ENCODE results near the gene LONRF2.

The LONRF2 gene

GRCh38 chr2:100286318-100286717 lies 36.0 kb downstream of the LONRF2 start:
- H3K27ac ChIP-seq = no peak overlapping the region
- H3K4me1 ChIP-seq = peaks cover 17% of the 10 kb centered on the region
- no peak overlapping the region for H3K4me3 ChIP-seq
- H4K20me1 ChIP-seq = no peaks in the 10 kb centered on the region
- no peak for TF ChIP-seq Cebpa-rat (IDR thresholded peaks at IDR 0.05)
- H3K9me3 ChIP-seq = no peaks in the 10 kb centered on the region
- no peak overlapping the region for H3K4me2 ChIP-seq
- H3K36me3 ChIP-seq = no peaks in the 10 kb centered on the region
- H3K9ac ChIP-seq = no peak overlapping the region
- H3K27me3 ChIP-seq = peaks cover 9% of the 10 kb centered on the region

- Histone ChIP-seq H3K27me3 (peaks cover 9% of the 10 kb centered on the region), H3K27ac (no peak overlapping the region), H3K36me3 (no peaks in the 10 kb centered on the region), H3K4me1 (peaks cover 11% of the 10 kb centered on the region), H3K4me2 (no peak overlapping the region), H3K4me3 (no peak overlapping the region), H3K9me3 (no peaks in the 10 kb centered on the region), H3K9ac (no peak overlapping the region), H4K20me1 (no peaks in the 10 kb centered on the region)
- TF ChIP-seq Cebpa-rat (IDR thresholded peaks at IDR 0.05) = no peak
These were observed 36.6 kb downstream of the LONRF2 start for GRCh38 chr2:100285691-100286090.

GRCh38 chr2:100285011-100285410 lies 37.3 kb downstream of the LONRF2 start:
- Histone ChIP-seq H3K27me3 (peaks cover 4% of the 10 kb centered on the region), H3K27ac (no peak overlapping the region), H3K4me3 (no peak overlapping the region), H3K9me3 (no peaks in the 10 kb centered on the region), H3K4me2 (no peak overlapping the region), H3K4me1 (0 out of 2 replicates have a peak, but pooled peaks cover 6% of the 10 kb centered on the region), H3K36me3 (no peaks in the 10 kb centered on the region), H4K20me1 (no peaks in the 10 kb centered on the region), H3K9ac (no peak overlapping the region)
- no peak for TF ChIP-seq Cebpa-rat (IDR thresholded peaks at IDR 0.05)

DNA sequence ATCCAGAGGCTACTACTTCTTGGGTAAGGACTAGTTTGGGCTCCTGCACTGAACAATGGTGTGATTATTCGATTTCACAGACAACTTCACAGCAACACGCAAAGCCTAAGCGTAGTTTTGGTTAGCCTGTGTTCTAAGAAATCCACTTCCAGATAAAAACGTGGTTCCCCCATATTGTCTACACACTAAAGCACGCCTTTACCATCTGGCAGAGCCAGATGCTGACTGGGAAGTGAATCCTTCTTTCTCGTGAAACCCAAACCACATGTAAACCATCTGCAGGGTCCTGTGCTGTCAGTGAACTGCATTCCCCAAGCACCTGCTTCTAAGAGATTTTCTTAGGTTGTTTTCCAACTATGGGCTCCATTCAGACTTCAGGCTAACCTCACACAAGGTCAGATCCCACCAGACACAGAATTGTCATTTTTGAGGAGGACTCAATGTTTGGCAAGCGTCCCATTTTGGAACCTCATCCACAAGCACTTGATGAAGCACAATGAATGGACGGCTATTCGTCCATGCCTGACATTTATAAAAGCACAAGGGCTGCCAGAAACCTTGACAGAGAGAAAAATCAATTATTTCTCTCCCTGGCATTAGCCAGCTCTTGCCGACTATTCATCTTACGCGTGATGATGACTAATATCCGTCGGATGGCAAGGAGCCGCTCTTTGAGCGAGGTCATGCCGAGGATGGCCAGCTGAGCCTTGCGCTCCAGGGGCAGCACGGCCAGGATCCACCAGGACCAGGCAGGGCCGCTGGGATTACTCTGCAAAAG lies 38.4 kb downstream of the LONRF2 start:
- no peaks in the 10 kb centered on the region for H3K27me3 ChIP-seq
- no peak overlapping the region for H3K4me2 ChIP-seq
- H3K9ac ChIP-seq = no peak overlapping the region
- H3K9me3 ChIP-seq = no peaks in the 10 kb centered on the region
- no peak overlapping the region for H3K27ac ChIP-seq
- no peak for TF ChIP-seq Cebpa-rat (IDR thresholded peaks at IDR 0.05)
- H3K36me3 ChIP-seq = no peaks in the 10 kb centered on the region
- 0 out of 2 replicates have a peak, but pooled peaks cover 3% of the 10 kb centered on the region for H3K4me1 ChIP-seq
- H3K4me3 ChIP-seq = no peak overlapping the region
- no peaks in the 10 kb centered on the region for H4K20me1 ChIP-seq

DNA sequence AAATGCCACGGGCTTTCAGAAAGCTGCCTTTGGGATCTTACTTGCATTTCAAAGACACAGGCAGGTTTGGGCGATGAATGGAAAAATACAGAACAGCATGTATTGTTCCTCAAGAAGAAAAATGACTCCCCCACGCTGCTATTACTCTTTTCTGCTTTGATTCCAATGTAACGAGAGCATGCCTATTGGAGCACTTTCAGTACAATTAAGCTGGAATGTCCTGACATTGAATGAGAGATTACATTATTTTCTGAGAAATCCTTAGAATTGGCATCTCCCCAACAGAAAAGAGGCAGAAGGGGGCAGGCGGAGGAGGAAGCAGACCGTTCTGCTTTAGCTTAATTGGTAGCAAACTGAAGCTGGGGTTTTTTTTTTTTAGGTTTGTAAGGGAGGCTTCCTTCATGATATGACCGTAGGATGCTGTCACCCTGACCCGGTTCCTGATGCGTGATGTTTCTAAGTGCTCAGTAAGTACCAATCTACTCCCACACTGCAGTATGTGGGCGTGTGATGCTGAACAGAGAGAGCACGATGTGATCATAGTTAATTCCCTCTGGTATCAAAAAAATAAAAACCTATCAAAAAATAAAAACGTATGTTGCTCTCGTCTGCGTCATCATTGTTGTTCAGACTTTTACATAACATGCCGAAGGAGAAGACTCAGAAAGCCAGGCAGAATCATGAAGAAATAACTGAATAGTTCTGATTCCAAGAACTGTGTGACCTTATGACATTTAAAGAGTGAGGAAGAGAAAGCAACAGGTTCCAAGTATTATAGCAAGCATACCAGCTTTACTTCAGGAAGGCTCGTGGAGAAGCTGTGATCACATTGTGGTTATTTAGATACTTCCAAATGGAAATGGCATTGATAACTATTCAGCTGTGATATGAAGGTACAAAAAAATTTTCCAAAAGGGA lies 40.5 kb downstream of the LONRF2 start:
- no peaks in the 10 kb centered on the region for H3K4me1 ChIP-seq
- H4K20me1 ChIP-seq = no peaks in the 10 kb centered on the region
- H3K4me2 ChIP-seq = no peak overlapping the region
- H3K9ac ChIP-seq = no peak overlapping the region
- no peaks in the 10 kb centered on the region for H3K36me3 ChIP-seq
- no peak overlapping the region for H3K4me3 ChIP-seq
- H3K9me3 ChIP-seq = no peaks in the 10 kb centered on the region
- no peak for TF ChIP-seq Cebpa-rat (IDR thresholded peaks at IDR 0.05)
- no peaks in the 10 kb centered on the region for H3K27me3 ChIP-seq
- H3K27ac ChIP-seq = no peak overlapping the region

DNA sequence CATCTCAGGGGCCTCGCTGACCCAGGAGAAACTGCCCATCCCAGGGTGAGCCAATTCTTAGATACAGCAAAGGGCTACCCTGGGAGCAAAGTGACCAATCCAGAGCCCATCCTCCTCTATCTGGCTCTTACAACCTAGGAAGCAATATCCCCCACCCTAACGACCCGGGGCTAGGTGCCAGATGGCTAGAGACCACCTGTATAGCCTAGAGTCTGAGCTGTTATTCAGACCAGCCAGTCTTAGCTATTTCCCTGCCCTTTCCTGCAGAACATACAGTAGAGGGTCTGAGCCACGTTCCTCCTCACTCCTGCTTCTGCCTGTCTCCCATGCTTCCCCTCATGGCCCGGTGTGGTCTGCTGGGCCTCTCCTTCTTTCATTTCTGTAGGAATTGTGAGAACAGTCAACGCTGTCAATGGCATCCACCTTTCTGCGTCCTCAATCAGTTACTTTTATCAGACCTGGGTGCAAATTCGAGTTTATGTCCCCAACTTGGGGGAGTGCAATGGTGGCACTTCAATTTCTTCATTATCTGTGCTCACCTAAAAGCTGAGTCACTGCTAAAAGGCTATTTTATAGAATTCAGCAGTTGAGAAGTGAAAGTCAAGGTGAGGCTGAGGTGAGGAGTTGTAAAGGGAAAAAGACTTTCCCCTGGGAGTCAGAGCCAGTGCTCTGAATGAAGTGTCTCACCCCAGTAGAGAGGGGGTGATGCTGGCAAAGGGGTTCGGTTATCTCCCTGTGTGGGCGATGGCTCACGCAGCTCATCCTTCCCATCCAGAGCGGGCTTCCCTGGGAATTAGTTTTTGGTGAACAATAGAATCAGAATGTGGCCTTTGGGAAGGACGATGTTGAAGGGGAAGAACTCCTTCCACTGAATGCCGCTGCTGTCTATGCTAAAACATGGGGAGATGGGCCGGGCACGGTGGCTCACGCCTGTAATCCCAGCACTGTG lies 42.4 kb downstream of the LONRF2 start:
- Histone ChIP-seq H3K27ac (no peak overlapping the region), H4K20me1 (no peaks in the 10 kb centered on the region), H3K4me2 (no peak overlapping the region), H3K9ac (no peak overlapping the region), H3K36me3 (no peaks in the 10 kb centered on the region), H3K4me3 (no peak overlapping the region), H3K4me1 (no peaks in the 10 kb centered on the region), H3K27me3 (no peaks in the 10 kb centered on the region), H3K9me3 (no peaks in the 10 kb centered on the region)
- TF ChIP-seq Cebpa-rat (IDR thresholded peaks at IDR 0.05) = no peak

DNA sequence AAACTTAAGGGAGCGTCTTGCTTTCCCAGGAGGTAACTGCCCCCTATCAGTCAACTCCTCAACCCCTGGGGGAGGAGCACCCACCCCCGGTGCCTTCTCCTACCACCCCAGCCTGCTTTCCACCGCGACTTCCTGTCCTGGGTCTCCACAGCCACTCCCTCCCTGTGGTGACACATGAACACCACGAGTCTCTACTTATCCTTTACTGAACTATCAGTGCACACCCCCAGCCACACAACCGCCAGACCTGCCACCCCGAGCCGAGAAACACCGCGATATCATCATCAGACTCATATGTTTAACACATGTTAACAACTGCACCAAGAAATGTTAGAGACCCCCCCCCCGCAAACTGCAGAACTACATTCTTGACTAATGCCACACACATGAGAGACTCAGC lies 43.3 kb downstream of the LONRF2 start:
- Histone ChIP-seq H3K4me1 (no peaks in the 10 kb centered on the region), H3K4me3 (no peak overlapping the region), H3K4me2 (no peak overlapping the region), H3K9ac (no peak overlapping the region), H3K27ac (no peak overlapping the region), H4K20me1 (no peaks in the 10 kb centered on the region), H3K27me3 (no peaks in the 10 kb centered on the region), H3K36me3 (no peaks in the 10 kb centered on the region), H3K9me3 (no peaks in the 10 kb centered on the region)
- no peak for TF ChIP-seq Cebpa-rat (IDR thresholded peaks at IDR 0.05)

DNA sequence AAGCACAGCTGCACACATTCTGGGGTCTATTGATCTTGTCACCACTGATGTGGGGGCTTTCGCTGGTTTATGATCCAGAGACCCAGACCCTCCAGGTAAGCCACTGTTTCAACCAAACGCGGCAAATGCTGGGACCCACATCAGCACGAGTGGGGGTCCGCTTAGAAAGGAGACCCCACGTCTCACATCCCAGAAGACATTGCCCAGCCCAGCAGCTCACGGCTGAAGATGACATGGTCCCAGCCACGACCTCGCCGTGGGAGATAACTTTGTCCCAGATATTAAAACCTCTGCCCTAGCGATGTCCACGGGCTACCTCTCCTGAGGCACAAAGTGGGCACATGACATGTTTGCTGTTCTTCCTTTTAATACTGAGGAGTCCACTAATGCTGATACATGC lies 43.8 kb downstream of the LONRF2 start:
- Histone ChIP-seq H3K4me1 (no peaks in the 10 kb centered on the region), H3K9me3 (no peaks in the 10 kb centered on the region), H3K36me3 (no peaks in the 10 kb centered on the region), H3K9ac (no peak overlapping the region), H3K4me2 (no peak overlapping the region), H3K4me3 (no peak overlapping the region), H3K27me3 (no peaks in the 10 kb centered on the region), H4K20me1 (no peaks in the 10 kb centered on the region), H3K27ac (no peak overlapping the region)
- no peak for TF ChIP-seq Cebpa-rat (IDR thresholded peaks at IDR 0.05)

DNA sequence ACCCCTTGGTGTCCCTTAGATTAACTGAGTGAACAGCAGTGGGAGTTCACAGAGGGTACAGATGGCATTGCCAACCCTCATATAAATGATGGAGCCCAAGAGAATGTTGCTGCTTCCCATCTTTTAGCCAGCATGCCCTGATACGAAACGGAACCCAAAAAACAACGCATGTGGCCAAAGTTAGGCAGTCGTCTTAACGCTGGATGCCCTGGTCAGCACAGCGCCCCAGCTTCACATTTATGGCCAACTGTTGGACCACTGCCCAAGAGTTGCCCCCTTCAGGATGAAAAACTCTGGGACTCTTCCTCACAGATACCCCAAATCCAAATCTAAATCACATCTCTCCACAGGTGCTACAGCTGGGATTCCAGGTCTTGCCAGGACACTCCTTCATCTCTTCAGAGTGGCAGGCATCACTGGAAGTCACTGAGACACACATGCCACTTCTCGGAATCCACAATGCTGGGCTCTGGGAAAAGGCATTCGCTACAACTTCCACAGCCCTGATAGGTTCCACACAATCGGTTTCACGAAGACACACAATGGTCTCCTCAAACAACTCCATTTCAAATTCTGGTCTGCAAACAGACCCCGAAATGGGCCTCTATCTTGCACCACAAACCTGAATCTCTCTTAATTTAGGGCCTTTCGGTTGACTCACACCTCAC lies 44.6 kb downstream of the LONRF2 start:
- Histone ChIP-seq H3K9me3 (no peaks in the 10 kb centered on the region), H4K20me1 (no peaks in the 10 kb centered on the region), H3K4me1 (no peaks in the 10 kb centered on the region), H3K27ac (no peak overlapping the region), H3K4me3 (no peak overlapping the region), H3K27me3 (no peaks in the 10 kb centered on the region), H3K4me2 (no peak overlapping the region), H3K9ac (no peak overlapping the region), H3K36me3 (no peaks in the 10 kb centered on the region)
- no peak for TF ChIP-seq Cebpa-rat (IDR thresholded peaks at IDR 0.05)
